GM18873 (cell line): ENCODE measurements around the gene HERPUD1.
"Not testable (repeated sequence)": the region's sequence is repeated elsewhere in the genome, so short reads cannot be mapped to it uniquely, and the experiment has no call there.

Experiments
- ATAC-seq: cut with Tn5 transposase; IDR thresholded peaks from one replicate; pipeline ENCODE4 v1.9.1; 2021; ENCODE audit warnings: mild to moderate bottlenecking, moderate library complexity, moderate number of reproducible peaks; ENCODE audit not compliant: unreplicated experiment, low FRiP score

The HERPUD1 gene

DNA sequence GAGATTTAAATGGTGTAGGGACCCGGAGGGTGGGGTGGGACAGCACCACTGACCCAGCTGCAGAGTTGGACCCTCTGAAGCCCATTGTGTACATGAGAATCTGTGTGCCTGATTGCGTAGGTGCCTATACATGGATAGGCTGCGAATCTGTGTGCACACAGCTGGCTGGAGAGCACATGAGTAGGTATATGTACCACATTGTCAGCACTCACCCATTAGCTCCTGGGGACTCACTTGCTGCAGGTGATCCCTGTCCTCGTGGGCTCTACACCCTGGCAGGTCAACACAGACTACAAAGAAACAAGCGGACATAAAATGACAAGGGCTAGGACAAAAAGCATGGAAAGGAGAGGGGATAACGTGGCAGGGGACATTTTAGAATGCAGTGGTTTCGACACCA, 18.5 kb downstream of the HERPUD1 start:
- no peak for ATAC-seq

DNA sequence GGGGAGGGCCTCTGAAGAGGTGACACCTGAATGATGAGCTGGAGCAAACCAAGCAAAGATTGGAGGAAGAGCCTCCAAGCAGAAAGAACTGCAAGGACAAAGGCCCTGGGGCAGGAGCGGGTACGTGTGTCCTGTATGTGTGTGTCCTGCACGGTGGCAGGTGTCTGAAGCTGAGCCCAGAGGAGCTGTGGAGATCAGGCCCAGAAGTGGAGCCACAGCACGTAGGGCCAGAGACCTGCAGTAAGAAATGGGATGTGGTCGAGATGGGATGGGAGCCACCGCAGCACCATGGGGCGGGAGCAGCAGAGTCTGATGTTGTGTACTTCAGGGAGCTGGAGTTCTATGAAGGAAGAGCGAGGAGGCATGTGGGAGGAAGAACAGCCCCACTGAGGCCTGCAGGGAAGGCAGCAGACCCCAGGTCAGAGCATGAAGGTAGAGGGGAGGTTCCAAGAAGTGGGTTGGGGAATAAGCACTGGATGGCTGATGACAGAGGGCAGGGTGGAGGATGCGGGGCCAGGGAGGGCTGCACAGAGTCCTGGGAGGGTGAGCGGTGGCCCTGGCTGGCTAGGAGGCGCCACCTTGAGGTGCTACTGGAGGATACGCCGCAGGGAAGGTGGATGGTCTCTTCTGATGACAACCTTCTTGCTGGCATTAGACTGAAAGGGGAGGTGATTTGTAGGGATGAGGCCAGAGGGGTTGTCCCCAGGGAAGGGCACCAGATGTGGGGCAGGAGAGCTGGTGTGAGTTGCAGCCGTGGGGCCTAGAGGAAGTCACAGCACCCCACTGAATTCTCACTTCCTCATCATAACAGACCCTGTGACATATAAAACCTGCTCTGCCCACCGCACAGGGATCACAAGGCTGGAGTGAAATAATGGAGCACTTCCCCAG, 19.2 kb downstream of the HERPUD1 start:
- peak; percentile 39 for ATAC-seq

DNA sequence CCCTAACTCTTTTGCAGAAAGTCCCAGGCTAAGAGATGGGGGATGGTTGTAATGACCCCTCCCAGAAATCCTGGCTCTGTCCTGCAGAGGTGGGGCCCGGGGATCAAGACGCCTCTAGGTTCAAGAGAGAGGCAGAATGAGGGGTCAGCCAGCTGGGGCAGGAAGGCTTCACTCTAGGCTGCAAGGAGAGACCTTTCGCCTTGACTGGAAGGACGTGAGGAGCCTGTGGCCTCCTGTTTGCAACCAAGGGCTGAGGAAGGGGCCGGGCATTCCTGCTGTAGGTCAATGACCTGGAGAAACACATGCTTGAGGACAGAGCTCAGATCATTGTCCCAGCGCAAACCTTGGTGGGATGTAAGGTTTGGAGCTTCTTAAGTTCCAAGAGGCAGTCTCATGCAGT, 21.1 kb downstream of the HERPUD1 start:
- no peak for ATAC-seq

DNA sequence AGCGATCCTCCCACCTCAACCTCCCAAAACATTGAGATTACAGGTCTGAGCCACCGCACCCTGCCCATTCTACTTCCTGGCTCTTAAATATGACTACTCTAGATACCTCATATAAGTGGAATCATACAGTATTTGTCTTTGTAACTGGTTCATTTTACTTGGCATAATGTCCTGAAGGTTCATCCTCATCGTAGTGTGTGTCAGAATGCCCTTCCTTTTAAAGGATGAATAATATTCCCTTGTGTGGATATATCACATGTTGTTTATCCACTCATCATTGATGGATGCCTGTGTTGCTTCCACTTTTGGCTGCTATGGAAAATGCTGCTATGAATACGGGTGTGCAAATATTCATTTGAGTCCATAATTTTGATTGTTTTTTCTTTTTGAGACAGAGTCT, 24.1 kb downstream of the HERPUD1 start:
- ATAC-seq, result no peak

DNA sequence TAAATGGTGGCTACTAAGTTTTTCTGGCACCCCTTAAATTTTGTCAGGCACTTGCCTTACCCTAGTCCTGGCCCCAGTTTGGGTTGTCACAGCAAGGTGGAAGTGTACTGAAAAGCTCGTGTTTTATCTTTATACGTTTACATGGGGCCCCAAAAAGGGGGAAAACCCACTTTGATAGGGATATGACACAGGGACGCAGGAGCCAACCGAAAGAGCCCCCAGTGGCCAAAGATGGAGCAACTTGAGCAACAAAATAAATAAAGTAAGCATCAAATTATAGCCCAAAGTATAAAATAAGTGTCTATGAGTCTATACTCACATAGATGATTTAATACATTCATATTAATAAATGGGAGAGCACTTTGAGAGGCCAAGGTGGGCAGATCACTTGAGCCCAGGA, 24.8 kb downstream of the HERPUD1 start:
- no peak for ATAC-seq

DNA sequence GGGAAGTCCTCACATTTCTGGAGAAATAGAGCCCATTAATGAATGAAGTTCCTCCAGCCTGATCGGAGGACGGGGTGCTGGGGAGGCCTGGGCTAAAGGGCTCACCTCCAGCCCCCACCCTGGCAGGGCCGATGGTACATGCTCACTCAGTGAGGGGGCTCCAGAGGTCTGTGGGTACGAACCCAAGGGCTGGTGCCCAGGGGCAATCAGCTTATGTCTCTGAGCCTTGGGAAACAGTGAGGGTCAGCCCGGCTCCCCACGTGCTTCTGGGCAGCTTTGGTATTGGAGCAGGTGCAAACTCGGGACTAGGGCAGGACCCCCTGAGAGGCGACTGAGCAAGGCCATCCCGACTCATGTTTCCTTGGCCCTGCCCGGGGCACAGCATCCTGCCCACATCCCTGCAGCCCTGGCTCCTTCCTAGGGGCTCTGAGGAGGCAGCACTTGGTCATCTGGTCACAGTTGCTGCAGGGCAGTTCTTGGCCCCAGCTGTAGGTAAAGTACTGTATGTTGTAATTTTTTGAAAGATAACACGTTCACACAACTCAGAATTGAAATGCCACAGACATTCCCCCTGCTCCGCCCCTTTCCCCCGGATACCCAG, 28.8 kb downstream of the HERPUD1 start:
- no peak for ATAC-seq

DNA sequence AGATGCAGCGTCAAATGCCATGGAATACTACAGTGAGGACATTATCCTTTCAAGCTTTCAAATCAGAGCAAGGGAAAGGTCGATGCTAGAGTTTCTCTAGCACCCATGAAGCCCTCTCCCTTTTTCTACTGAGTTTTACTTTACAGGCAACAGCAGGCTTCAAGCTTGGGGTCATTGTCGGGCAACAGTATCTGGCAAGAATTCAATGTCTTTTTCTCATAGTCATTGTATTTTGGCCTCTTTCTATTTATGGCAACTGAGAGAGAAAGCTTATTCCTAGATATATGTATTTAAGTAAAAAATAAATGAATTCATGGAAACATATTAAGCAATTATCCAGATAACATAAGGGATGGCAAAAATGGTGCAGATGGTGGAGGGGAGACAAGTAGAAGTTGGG, 29.4 kb downstream of the HERPUD1 start:
- ATAC-seq, result no peak

DNA sequence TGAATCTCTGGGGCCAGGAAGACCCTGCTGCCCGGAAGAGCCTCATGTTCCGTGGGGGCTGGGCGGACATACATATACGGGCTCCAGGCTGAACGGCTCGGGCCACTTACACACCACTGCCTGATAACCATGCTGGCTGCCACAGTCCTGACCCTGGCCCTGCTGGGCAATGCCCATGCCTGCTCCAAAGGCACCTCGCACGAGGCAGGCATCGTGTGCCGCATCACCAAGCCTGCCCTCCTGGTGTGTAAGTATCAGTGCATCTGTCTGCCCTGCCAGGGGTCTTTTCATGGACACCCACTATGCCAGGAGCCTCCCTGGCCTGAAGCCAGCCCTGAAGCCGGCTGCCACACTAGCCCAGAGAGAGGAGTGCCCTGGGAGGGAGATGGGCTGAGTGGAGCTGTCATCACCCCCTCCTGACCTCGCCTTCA, 29.9 kb downstream of the HERPUD1 start, which contains the start of gene CETP:
CETP (plus strand) TSS at position 100 of the 431 bp plus-strand sequence; CDS start at position 130, 30 bp downstream.
- no peak for ATAC-seq

DNA sequence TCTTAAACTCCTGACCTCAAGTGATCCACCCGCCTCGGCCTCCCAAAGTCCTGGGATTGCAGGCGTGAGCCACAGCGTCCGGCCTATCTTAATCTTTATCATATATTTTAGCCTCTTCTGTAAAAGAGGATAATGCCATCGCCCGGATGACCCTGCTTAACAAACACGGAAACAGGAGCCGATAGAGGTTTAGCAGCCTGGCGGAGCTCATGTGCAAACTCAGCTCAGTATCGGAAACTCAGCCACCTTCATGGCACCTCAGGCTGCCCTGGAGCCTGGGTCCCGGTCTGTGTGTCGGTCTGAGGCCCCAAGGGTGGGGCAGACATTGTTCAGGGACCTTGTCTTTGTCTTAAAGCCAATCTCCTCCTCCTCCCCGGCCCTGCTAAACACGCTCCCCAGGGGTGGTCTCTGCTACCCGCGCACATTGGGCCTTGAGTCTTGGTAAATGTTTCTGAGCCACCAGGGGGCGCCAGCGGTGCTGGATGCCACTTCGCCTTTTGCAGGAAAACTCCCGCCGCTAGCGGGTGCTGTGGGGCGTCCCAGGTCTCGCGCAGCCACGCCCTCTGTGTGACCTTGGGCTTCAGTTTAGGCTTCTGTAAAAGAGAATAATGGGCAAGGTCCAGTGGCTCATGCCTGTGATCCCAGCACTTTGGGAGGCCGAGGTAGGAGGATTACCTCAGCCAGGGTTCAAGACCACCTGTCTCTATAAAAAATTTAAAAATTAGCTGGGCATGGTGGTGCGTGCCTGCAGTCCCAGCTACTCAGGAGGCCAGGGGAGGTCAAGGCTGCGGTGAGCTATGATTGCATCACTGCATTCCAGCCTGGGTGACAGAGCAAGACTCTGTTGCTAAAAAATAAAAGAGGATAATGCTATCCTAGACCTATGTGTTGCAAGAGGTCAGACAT, 32.6 kb downstream of the HERPUD1 start:
- no peak for ATAC-seq

DNA sequence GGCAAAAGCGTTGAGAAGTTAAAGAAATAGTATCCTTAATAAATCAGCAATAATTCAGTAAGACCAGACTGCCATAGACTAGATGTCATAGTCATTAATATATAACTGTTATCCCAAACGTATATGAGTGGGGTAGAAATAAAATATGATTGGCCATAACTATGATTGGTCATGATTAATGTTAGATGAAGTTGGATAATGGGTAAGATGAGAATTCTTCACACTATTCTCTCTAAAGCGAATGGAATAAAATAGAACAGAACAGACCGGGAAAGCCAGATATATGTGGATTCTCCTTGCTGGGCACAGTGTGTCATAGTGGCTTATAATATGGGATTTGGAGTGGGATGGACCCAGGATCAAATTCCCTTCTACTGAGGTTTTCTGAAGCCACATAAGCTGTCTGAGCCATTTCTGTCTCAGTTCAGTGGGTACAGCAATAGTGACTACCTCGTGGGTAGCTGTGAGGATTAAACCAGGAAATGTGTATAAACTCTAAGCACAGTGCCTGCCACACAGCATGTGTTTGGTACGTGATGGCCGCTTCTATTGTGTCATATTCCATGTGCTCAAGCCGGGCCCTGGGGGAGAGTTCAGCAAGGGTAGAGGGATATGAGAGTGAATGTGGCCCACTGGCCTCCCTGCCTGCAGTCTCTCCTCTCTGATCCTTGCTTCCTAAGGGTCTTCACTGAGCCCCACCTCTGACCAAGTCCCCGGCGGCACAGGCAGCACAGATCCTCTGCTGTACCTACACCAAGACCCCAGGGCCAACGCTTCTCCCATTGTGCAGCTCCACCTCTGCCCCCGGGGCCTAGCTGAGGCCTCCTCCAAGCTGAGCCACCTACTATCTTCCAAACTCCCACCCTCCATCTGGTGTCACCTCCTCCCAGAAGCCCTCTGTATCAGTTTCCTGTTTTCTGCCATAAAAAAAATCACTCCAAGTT, 33.5 kb downstream of the HERPUD1 start:
- no peak for ATAC-seq

DNA sequence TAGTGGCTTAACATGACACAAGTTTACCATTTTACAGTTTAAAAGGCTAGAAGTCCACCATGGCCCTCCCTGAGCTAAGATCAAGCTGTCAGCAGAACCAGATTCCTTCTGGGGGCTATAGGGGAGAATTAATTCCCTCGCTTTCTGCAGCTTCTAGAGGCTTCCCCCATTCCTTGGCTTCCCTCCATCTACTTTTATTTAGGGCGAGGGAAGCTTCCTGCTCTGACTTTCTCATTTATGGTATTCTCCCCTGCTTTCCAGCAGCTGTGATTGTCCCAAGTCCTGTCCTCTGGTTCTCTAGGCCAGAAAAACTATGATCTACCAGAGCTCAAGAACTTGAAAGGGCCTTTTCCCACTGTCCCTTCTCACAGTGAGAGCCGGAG, 34.1 kb downstream of the HERPUD1 start:
- ATAC-seq, result no peak

DNA sequence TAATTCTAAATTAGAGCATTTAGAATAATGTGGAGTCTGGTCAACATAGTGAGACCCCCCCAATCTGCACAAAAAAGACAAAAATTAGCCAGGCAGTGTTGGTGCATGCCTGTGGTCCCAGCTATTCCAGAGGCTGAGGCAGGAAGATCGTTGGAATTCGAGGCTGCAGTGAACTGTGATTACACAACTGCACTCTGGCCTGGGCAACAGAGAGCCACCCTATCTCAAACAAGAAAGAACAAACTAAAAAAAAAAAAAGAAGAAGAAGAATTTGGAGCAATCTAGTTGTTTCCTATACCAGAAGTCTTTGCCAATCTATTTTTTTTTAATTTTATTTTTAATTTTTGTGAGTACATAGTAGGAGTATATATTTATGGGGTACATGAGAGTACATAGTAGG, 35.8 kb downstream of the HERPUD1 start:
- no peak for ATAC-seq

DNA sequence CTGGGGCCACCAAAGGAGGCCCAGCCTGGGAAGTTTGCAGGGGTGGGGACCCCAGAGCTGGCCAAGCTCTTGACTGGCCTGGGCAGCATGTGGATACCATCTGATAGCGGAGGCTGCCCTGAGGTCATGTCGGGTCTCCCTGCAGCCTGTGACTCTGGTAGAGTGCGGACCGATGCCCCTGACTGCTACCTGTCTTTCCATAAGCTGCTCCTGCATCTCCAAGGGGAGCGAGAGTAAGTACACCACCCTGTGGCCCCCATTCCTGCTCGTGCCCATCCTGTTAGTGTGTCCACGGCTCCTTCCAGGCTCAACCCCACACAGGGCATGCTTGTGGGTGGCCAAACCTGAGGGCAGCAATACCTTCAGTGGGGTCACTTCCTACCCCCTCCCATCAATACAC, 37.8 kb downstream of the HERPUD1 start:
- no peak for ATAC-seq

DNA sequence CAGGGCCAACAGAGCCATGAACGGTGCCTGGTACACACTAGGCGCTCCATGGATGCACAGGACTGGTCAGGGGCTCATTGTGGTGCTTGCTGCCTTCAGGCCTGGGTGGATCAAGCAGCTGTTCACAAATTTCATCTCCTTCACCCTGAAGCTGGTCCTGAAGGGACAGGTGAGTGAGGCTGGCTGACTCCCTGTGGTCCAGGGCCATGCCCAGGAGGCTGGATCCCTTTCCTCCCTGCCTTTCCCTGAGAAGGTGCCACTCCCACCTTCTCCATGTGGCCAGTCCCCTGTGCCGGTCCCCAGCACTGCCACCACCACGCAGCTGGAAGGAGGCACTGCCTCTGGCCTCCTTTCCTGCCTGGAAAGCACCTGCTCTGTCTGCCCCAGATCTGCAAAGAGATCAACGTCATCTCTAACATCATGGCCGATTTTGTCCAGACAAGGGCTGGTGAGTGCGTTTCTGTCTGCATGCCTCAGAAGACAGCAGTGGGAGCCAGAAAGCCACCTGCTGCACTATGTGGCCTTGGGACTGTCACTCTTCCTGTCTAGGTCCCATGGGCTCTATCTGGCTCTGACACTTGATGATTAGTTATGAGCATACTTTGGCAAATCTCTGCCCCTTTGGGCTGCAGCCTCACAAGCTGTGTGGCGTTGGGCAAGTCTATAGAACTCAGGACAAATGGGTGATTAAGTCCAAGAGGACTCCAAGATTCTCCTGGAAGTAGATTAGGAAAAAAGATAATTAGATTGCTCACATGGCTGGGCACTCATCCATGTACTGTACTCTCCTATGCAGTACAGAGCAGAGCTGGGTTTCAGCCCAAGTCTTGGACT, 39.2 kb downstream of the HERPUD1 start:
- ATAC-seq, result peak; percentile 67

DNA sequence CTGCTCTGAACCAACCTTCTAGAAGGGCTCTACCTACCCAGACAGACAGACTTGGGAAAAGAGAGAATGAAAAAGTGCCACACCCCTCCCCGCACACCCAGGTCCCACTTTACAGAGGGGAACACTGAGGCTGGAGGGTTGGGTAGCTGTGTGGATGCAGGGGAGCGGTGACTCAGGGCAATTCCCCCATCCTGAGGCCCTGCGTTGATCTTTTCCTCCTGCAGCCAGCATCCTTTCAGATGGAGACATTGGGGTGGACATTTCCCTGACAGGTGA, 39.8 kb downstream of the HERPUD1 start:
- no peak for ATAC-seq

DNA sequence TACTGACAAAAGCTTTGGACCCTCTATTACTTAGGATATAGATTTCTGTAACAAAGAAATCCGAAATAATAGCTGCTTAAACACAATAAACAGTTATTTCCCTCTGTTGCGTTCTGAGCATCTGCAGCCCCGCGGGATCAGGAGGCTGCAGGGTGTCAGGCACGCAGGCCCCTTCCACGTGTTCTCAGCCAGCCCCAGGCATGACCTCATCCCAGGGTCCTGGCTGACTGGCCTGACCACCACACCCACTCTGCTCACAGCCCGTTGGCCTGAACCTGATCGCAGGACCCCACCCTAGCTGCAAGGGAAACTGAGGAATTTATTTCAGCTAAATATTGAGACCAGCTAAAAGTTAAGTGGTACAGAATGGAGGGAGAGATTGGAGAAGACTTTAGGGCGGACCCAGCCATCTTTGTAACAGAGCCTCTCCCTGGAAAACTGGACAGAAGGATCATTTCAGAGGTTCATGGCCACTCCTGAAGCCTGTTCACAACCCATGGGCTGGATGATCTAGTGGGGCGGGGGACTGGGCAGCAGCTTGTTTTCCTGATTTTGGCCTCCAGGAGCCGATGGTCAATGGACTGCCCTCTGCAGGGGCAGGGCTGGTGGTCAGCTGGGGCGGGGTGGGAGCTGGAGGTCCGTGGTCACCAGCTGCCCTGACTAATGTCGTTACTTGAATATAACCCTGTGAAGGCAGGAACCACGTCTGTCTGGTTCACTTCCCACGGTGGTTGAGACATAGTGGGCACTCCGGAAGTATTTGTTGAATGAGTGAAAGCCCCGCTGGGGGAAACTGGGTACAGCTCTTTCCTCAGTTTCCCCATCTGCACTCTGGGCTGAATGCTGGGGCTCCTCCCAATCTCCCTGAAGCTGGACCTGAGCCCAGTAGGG, 40.7 kb downstream of the HERPUD1 start:
- ATAC-seq, result no peak

DNA sequence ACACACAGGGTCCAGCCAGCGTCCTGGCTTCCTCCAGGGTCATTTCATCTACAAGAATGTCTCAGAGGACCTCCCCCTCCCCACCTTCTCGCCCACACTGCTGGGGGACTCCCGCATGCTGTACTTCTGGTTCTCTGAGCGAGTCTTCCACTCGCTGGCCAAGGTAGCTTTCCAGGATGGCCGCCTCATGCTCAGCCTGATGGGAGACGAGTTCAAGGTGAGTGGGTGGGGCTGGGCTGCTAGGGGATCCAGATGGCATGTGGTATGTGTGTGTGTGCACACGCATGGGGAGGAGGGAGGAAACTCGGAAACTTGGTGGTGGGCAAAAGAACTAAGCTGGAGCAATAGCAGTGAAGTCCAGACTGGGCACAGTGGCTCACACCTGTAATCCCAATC, 41.4 kb downstream of the HERPUD1 start:
- ATAC-seq, result no peak

DNA sequence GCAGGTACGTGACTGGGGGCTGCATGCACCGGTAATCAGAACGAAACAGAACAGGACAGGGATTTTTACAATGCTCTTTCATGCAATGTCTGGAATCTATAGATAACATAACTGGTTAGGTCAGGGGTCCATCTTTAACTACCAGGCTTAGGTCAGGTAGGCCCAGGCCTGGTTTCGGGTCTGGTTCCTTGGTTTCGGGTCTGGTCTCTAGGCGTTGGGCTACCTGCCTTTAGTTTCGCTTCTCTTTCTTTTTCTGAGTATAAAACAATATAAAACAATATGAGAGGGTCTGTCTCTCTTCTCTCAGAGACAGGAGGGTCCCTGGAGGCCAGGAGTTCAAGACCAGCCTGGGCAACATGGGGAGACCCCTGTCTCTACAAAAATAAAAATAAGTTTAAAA, 42.0 kb downstream of the HERPUD1 start:
- not testable (repeated sequence) for ATAC-seq
